ENCODE measurements around the gene ATP2B3.

DNA sequence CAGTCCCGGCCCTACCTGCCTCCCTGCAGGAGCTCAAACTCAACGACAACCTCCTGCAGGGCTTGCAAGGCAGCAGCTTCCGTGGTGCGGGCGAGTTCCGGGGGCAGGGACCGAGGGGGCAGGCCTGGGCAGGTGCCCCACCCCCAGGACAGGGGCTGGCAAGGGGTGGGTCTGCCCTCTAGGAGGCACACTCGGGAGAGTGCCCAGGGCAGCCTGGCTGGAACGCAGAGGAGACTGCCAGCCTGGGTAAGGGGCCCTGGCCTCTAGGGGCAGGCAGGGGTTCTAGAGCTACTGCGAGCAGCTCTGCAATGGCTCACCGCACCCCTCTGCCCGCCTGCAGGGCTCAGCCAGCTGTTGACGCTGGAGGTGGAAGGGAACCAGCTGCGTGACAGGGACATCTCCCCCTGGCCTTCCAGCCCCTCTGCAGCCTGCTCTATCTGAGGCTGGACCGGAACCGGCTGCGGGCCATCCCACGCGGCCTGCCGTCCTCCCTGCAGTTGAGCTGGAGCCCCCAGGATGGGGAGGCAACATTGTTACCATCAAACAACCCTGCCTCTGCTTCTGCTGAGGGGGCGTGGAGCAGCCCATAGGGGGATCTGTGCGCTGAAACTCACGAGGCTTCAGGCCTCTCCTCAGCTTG is 34.9 kb upstream of the ATP2B3 start:
- TF ChIP-seq POLR2A (IDR thresholded peaks at IDR 0.05) = no peak
- TF ChIP-seq, protein P1, sequence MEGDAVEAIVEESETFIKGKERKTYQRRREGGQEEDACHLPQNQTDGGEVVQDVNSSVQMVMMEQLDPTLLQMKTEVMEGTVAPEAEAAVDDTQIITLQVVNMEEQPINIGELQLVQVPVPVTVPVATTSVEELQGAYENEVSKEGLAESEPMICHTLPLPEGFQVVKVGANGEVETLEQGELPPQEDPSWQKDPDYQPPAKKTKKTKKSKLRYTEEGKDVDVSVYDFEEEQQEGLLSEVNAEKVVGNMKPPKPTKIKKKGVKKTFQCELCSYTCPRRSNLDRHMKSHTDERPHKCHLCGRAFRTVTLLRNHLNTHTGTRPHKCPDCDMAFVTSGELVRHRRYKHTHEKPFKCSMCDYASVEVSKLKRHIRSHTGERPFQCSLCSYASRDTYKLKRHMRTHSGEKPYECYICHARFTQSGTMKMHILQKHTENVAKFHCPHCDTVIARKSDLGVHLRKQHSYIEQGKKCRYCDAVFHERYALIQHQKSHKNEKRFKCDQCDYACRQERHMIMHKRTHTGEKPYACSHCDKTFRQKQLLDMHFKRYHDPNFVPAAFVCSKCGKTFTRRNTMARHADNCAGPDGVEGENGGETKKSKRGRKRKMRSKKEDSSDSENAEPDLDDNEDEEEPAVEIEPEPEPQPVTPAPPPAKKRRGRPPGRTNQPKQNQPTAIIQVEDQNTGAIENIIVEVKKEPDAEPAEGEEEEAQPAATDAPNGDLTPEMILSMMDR (IDR thresholded peaks at IDR 0.05) = no peak
